H1 (cell line): ENCODE data around the gene TGFA.

ENCODE experiments used
- GABPA ChIP-seq: IDR thresholded peaks from 2 replicates; pipeline ENCODE4 v1.6.1; 2011; ENCODE audit warnings: mild to moderate bottlenecking, low read length, moderate library complexity, borderline replicate concordance; ENCODE audit not compliant: insufficient read depth
- PHF8 ChIP-seq: fragments of 200-600 bp; sonication (generic); conservative IDR thresholded peaks from 2 replicates; pipeline ENCODE4 v1.7.1; 2012; ENCODE audit warnings: low read depth, mild to moderate bottlenecking, inconsistent platforms, low read length, moderate library complexity
- TAF1 ChIP-seq: IDR thresholded peaks from 2 replicates; pipeline ENCODE4 v1.6.1; 2011; ENCODE audit warnings: mild to moderate bottlenecking, low read depth, low read length
- YY1 ChIP-seq: IDR thresholded peaks from 2 replicates; pipeline ENCODE4 v1.6.1; 2011; ENCODE audit warnings: low read depth, mild to moderate bottlenecking, low read length

DNA sequence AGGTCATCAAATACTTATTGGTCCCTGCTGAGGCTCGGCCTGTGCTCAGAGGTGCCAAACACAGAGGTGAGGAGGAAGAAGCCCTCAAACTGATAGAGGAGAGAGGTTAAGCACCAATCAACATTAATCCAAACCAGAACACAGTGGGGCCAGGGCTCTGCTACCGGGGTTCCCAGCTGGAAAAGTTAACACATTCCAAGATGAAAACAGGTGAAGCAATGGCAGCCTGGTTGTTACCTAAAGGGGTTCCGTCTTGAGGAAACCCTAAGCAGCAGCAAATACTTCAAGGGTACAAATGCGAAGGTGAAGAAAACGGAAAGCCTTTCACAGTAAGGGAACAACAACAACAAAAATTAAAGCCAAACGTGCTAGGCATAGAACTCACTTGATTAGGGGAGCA lies 5.4 kb downstream of the TGFA start:
- no peak for TF ChIP-seq PHF8
- no peak for TF ChIP-seq YY1
- TF ChIP-seq TAF1 = no peak
- no peak for TF ChIP-seq GABPA
